ENCODE data around the gene ARMC12.

Gene ARMC12

DNA sequence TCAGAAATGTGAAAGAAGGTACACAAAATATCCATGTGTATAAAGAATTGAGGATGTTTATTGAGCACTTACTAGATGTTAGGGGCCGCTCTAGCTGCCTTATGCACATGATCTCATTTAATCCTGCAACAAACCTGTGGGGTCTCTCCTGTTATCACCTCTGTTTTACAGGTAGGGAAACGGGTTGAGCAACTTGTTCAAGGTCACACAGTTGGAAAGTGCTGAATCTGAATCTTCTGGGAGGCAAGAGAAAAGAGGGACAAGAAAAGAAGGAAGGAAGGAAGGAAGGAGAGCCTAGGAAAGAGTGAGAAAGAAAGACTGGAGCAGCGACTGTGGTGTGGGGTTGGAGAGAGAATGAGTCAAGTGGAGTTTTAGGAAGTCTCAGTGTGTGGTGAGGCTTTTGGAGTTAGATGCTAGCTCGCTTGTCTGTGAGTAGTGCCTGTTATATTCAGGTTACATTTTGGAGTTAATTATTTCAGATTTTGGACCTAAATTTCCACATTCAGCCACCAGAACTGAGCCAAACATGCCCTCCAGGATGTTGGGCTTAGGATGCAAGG is 51.7 kb downstream of the ARMC12 start:
- Histone ChIP-seq H3K4me2 (ENCODE audit: low read length) (no peak overlapping the region), H4K20me1 (ENCODE audit: insufficient read depth, low read length) (no peaks in the 10 kb centered on the region), H3K4me1 (ENCODE audit: insufficient read depth, low read length, severe bottlenecking) (no peaks in the 10 kb centered on the region), H3K9me3 (ENCODE audit: low read length) (no peaks in the 10 kb centered on the region), H3K36me3 (ENCODE audit: insufficient read depth, low read length) (no peaks in the 10 kb centered on the region), H3K9me2 (ENCODE audit: low read depth, low read length) (no peaks in the 10 kb centered on the region), H3K79me2 (ENCODE audit: insufficient read depth, low read length) (no peaks in the 10 kb centered on the region), H3K9ac (ENCODE audit: low read length) (no peak overlapping the region), H2AFZ (ENCODE audit: low read length) (no peak overlapping the region), H3K4me3 (ENCODE audit: low read depth, low read length, poor library complexity, severe bottlenecking) (no peak overlapping the region), H3K27me3 (ENCODE audit: insufficient read depth, low read length) (peaks cover 14% of the 10 kb centered on the region; the same call in 1 of the 2 replicates), H3K27ac (ENCODE audit: low read depth, low read length, poor library complexity, severe bottlenecking) (no peak overlapping the region), H3F3A (ENCODE audit: insufficient read depth, low read length) (no peaks in the 10 kb centered on the region)
- TF ChIP-seq EZH2 (IDR thresholded peaks at IDR 0.05; ENCODE audit: borderline replicate concordance, low read length) = no peak
- TF ChIP-seq, protein P1, sequence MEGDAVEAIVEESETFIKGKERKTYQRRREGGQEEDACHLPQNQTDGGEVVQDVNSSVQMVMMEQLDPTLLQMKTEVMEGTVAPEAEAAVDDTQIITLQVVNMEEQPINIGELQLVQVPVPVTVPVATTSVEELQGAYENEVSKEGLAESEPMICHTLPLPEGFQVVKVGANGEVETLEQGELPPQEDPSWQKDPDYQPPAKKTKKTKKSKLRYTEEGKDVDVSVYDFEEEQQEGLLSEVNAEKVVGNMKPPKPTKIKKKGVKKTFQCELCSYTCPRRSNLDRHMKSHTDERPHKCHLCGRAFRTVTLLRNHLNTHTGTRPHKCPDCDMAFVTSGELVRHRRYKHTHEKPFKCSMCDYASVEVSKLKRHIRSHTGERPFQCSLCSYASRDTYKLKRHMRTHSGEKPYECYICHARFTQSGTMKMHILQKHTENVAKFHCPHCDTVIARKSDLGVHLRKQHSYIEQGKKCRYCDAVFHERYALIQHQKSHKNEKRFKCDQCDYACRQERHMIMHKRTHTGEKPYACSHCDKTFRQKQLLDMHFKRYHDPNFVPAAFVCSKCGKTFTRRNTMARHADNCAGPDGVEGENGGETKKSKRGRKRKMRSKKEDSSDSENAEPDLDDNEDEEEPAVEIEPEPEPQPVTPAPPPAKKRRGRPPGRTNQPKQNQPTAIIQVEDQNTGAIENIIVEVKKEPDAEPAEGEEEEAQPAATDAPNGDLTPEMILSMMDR (IDR thresholded peaks at IDR 0.05; ENCODE audit: low read length) = no peak

DNA sequence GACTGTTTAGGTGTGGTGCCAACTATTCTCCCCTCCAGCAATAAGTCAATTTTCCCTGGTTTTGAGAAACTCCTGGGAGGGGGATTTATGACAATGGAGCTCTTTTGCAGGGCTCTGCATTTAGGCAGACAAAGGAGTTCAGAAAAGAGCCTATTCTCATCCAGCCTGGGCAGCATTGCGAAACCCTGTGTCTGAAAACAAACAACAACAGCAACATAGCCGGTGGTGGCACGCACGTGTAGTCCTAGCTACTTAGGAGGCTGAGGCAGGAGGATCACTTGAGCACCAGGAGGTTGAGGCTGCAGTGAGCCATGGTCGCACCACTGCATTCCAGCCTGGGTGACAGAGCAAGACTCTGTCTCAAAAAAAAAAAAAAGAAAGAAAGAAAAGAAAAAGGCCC is 53.9 kb downstream of the ARMC12 start:
- Histone ChIP-seq H3K36me3 (ENCODE audit: insufficient read depth, low read length) (no peaks in the 10 kb centered on the region), H3F3A (ENCODE audit: insufficient read depth, low read length) (no peaks in the 10 kb centered on the region), H4K20me1 (ENCODE audit: insufficient read depth, low read length) (no peaks in the 10 kb centered on the region), H3K9me3 (ENCODE audit: low read length) (no peaks in the 10 kb centered on the region), H3K4me1 (ENCODE audit: insufficient read depth, low read length, severe bottlenecking) (no peaks in the 10 kb centered on the region), H3K27ac (ENCODE audit: low read depth, low read length, poor library complexity, severe bottlenecking) (no peak overlapping the region), H2AFZ (ENCODE audit: low read length) (no peak overlapping the region), H3K79me2 (ENCODE audit: insufficient read depth, low read length) (no peaks in the 10 kb centered on the region), H3K4me3 (ENCODE audit: low read depth, low read length, poor library complexity, severe bottlenecking) (no peak overlapping the region), H3K9ac (ENCODE audit: low read length) (no peak overlapping the region), H3K27me3 (ENCODE audit: insufficient read depth, low read length) (peaks cover 18% of the 10 kb centered on the region; the same call in 1 of the 2 replicates), H3K9me2 (ENCODE audit: low read depth, low read length) (no peaks in the 10 kb centered on the region), H3K4me2 (ENCODE audit: low read length) (no peak overlapping the region)
- no peak for TF ChIP-seq EZH2 (IDR thresholded peaks at IDR 0.05; ENCODE audit: borderline replicate concordance, low read length)
- TF ChIP-seq, protein P1 (IDR thresholded peaks at IDR 0.05; ENCODE audit: low read length) = no peak

DNA sequence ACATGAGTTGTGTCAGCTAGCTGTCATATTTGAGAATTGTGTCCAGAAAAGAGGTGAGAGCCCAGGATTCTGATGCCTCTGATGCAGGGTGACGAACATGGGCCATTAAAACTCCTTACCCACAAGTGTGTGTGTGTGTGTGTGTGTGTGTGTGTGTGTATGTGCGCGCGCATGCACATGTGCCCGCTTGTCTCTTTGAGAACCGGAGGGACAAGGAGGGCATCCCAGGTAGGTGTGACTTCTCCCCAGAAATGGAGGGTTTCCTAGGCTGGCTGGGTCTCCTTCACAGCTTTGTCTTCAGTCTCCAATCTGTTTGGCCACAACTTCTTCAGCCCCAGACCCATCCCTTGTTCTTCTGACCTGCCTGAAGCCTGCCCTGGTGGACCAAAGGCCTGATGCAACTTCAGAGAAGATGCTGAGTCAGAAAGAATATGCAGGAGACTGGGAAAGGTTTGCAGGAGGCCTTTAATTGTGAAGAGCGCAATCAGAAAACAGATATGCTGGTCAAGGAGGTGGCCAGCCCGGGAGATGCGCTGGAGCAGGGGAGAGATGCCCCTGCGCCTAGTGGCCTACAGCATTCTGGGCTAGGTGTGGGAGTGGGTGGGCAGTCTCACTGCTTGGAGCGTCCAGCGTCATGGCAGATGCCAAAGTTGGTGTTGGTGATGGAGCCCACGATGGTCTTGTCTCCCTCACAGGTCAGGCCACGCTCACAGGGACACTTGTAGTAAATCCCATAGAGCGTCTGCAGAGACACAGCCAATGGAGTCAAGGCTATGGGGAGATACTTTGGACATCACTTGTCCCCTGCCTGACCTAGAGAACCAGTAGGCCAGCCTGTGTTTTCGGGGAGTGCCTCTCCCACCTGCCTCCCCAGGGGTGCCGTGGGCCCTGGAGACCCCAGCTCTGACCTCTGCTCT is 58.0 kb downstream of the ARMC12 start:
- H3K79me2 ChIP-seq (ENCODE audit: insufficient read depth, low read length) = no peaks in the 10 kb centered on the region
- H3K9me2 ChIP-seq (ENCODE audit: low read depth, low read length) = no peaks in the 10 kb centered on the region
- no peaks in the 10 kb centered on the region for H3K36me3 ChIP-seq (ENCODE audit: insufficient read depth, low read length)
- H2AFZ ChIP-seq (ENCODE audit: low read length) = no peak overlapping the region
- no peak overlapping the region for H3K27ac ChIP-seq (ENCODE audit: low read depth, low read length, poor library complexity, severe bottlenecking)
- H3K4me1 ChIP-seq (ENCODE audit: insufficient read depth, low read length, severe bottlenecking) = no peaks in the 10 kb centered on the region
- no peaks in the 10 kb centered on the region for H3F3A ChIP-seq (ENCODE audit: insufficient read depth, low read length)
- H3K4me2 ChIP-seq (ENCODE audit: low read length) = no peak overlapping the region
- no peak overlapping the region for H3K9ac ChIP-seq (ENCODE audit: low read length)
- H3K27me3 ChIP-seq (ENCODE audit: insufficient read depth, low read length) = peaks cover 12% of the 10 kb centered on the region
- no peaks in the 10 kb centered on the region for H4K20me1 ChIP-seq (ENCODE audit: insufficient read depth, low read length)
- TF ChIP-seq EZH2 (IDR thresholded peaks at IDR 0.05; ENCODE audit: borderline replicate concordance, low read length) = no peak
- TF ChIP-seq, protein P1 (IDR thresholded peaks at IDR 0.05; ENCODE audit: low read length) = no peak
- H3K4me3 ChIP-seq (ENCODE audit: low read depth, low read length, poor library complexity, severe bottlenecking) = no peak overlapping the region
- H3K9me3 ChIP-seq (ENCODE audit: low read length) = no peaks in the 10 kb centered on the region
